Calu3 (cell line): ENCODE measurements around the gene PSMD14. TPM values are rescaled to one million over a fixed set of nuclear protein-coding genes. Genes with fewer than 3 reads are reported as not detected.

ENCODE experiments used
- BruUV-seq: library from RNA; stranded (reverse); fragments of 400-500 nt; replicated peaks from 2 replicates; lab custom pipeline; 2021; lab: Mats Ljungman, UMichigan
- CTCF ChIA-PET: fragments of 300-600 bp; sonication (Branson Sonifier 250); formaldehyde crosslinking; loops from one replicate; lab custom pipeline; 2022; ENCODE audit warnings: antibody characterized with exemption; lab: Charles Lee
- DNase-seq: peaks from one replicate; pipeline ENCODE4 v3.0.0; 2022
- H3K27ac Mint-ChIP-seq: one replicate; pipeline ENCODE4 v1.8.0; 2022; ENCODE audit warnings: mixed read lengths; ENCODE audit not compliant: unreplicated experiment
- H3K27me3 Mint-ChIP-seq: one replicate; pipeline ENCODE4 v1.8.0; 2022; ENCODE audit warnings: mixed read lengths; ENCODE audit not compliant: unreplicated experiment
- H3K36me3 Mint-ChIP-seq: one replicate; pipeline ENCODE4 v1.8.0; 2022; ENCODE audit warnings: mild to moderate bottlenecking, moderate library complexity, mixed read lengths; ENCODE audit not compliant: insufficient read depth, unreplicated experiment
- H3K4me1 Mint-ChIP-seq: one replicate; pipeline ENCODE4 v1.8.0; 2022; ENCODE audit warnings: mild to moderate bottlenecking, low read depth, mixed read lengths; ENCODE audit not compliant: unreplicated experiment
- H3K4me3 Mint-ChIP-seq: one replicate; pipeline ENCODE4 v1.8.0; 2022; ENCODE audit warnings: mild to moderate bottlenecking, low read depth, moderate library complexity, mixed read lengths; ENCODE audit not compliant: unreplicated experiment
- H3K9me3 Mint-ChIP-seq: one replicate; pipeline ENCODE4 v1.8.0; 2022; ENCODE audit warnings: low read depth, mixed read lengths; ENCODE audit not compliant: unreplicated experiment
- intact Hi-C: fragments of 100-400 bp; cut with micrococcal nuclease; formaldehyde crosslinking; loops from one replicate; pipeline ENCODE4 v1.10.0; 2022; ENCODE audit not compliant: unreplicated experiment
- total RNA-seq: library from RNA; stranded (reverse); gene quantifications from 2 replicates; pipeline ENCODE4 v1.2.3, GENCODE V29; 2022
- TF ChIP-seq, protein P1 (sequence below): fragments of 200-600 bp; IDR thresholded peaks from one replicate; pipeline ENCODE4 v1.8.0; 2022; ENCODE audit warnings: antibody characterized with exemption; ENCODE audit not compliant: unreplicated experiment

PSMD14 gene
- total RNA-seq, 1 experiment from 2014 or later: 97.4 TPM

GRCh38 chr2:161382747-161383146 is 74.5 kb downstream of the PSMD14 start:
- CTCF ChIA-PET: interaction anchor here (0.8 kb wide), 1 partner anchor 115 kb away, joined by 3 read pairs; no protein-coding TSS in a partner anchor
- TF ChIP-seq, protein P1, sequence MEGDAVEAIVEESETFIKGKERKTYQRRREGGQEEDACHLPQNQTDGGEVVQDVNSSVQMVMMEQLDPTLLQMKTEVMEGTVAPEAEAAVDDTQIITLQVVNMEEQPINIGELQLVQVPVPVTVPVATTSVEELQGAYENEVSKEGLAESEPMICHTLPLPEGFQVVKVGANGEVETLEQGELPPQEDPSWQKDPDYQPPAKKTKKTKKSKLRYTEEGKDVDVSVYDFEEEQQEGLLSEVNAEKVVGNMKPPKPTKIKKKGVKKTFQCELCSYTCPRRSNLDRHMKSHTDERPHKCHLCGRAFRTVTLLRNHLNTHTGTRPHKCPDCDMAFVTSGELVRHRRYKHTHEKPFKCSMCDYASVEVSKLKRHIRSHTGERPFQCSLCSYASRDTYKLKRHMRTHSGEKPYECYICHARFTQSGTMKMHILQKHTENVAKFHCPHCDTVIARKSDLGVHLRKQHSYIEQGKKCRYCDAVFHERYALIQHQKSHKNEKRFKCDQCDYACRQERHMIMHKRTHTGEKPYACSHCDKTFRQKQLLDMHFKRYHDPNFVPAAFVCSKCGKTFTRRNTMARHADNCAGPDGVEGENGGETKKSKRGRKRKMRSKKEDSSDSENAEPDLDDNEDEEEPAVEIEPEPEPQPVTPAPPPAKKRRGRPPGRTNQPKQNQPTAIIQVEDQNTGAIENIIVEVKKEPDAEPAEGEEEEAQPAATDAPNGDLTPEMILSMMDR: no peak
- Mint-ChIP-seq H3K4me1 (no peaks in the 10 kb centered on the region), H3K36me3 (no peaks in the 10 kb centered on the region), H3K27ac (no peak overlapping the region), H3K9me3 (no peaks in the 10 kb centered on the region), H3K27me3 (no peaks in the 10 kb centered on the region), H3K4me3 (no peak overlapping the region)
- intact Hi-C loops: no loop called here
- BruUV-seq: no TSS peak
- no peak for DNase-seq

DNA sequence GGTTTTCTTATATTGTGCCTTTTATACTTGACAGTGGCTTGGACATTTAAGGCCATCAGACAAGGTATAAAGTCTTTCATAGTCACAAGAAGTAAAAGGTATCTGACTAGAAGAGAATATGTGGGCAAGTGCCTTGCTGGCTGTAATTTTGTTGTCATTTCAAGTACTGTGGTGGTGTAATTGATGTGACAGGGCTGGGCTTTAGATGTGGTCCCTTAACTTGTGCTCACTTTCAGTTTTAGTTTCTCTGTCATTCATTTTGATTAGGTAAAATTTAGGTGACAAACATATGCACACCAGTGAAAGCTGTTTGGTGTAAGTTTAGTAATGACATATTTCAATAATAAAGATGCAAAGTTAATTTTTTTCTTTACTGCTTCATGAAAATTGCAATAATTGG is 76.6 kb downstream of the PSMD14 start:
- DNase-seq: no peak
- no peaks in the 10 kb centered on the region for H3K27me3 Mint-ChIP-seq
- H3K4me3 Mint-ChIP-seq: no peak overlapping the region
- intact Hi-C loops: no loop called here
- no peaks in the 10 kb centered on the region for H3K36me3 Mint-ChIP-seq
- TF ChIP-seq, protein P1: no peak
- CTCF ChIA-PET: no interaction called here
- no peak overlapping the region for H3K27ac Mint-ChIP-seq
- H3K9me3 Mint-ChIP-seq: no peaks in the 10 kb centered on the region
- no peaks in the 10 kb centered on the region for H3K4me1 Mint-ChIP-seq
- BruUV-seq: no TSS peak

DNA sequence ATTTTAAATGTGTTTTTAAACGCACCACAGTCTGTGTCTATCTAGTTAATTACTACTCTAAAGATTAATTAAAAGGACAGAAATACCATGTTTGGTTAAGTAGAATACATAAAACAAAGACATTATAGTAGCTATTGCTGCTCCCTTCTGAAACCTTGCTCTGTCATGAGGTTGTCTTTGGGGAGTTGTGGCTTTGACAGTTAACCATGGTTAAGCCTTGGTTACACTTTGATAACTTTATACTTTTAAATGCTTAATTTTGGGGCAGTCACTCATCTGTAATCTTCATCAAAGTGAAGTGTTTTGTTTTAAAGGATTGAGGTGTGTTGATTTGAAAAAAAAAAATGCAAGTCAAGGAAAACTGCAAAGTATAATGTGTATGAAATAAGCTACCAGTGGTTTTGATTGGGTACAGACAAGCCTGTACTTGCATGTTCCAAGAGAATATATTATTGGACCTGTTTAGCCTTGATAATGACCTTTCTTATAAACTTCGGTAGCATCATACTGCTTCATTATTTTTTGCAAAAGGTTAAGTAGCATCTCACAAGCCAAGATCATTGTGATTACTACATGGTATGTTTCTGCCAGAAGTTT is 78.1 kb downstream of the PSMD14 start:
- H3K4me1 Mint-ChIP-seq: no peaks in the 10 kb centered on the region
- no peak overlapping the region for H3K4me3 Mint-ChIP-seq
- no peaks in the 10 kb centered on the region for H3K36me3 Mint-ChIP-seq
- TF ChIP-seq, protein P1: no peak
- intact Hi-C loops: no loop called here
- H3K9me3 Mint-ChIP-seq: no peaks in the 10 kb centered on the region
- no peak for DNase-seq
- BruUV-seq: no TSS peak
- H3K27me3 Mint-ChIP-seq: no peaks in the 10 kb centered on the region
- H3K27ac Mint-ChIP-seq: no peak overlapping the region
- CTCF ChIA-PET: no interaction called here

DNA sequence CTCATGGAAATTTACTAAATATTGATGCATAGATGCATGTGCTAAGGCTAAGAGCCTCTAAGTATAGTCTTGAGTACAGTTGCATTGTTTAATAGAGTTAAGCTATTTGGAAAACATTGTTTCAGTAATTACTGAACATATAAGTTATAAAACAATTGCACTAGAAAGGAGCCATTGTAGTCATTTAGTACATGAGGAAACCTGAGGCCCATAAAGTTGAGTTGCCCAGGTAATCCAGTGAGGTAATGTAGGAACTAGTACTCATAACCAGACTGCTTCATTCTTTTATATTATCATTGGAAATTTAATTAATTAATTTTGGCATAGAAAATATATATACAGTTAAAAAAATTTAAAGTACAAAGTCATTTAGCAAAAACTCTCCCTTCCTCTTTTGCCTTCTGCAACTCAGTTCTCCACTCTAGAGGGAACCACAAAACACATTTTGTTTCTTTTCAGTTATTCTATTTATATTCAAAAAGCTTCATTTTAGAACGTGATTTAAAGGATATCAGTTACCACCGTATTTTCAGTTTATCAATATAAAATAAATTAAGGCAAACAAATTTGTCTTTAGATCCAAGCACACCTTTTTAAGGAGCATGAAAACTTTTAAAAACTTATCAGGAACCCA is 80.0 kb downstream of the PSMD14 start:
- H3K36me3 Mint-ChIP-seq: no peaks in the 10 kb centered on the region
- intact Hi-C loops: no loop called here
- H3K27me3 Mint-ChIP-seq: no peaks in the 10 kb centered on the region
- no TSS peak for BruUV-seq
- H3K27ac Mint-ChIP-seq: no peak overlapping the region
- TF ChIP-seq, protein P1: no peak
- no peak overlapping the region for H3K4me3 Mint-ChIP-seq
- no peak for DNase-seq
- no peaks in the 10 kb centered on the region for H3K9me3 Mint-ChIP-seq
- CTCF ChIA-PET: no interaction called here
- no peaks in the 10 kb centered on the region for H3K4me1 Mint-ChIP-seq
